Raji (cell line): ENCODE results near the gene PGBD5.

Source experiments
- POLR2A ChIP-seq: IDR thresholded peaks from 2 replicates; pipeline ENCODE4 v1.6.1; 2011; ENCODE audit warnings: low read depth, low read length, control low read depth; ENCODE audit not compliant: insufficient read depth

The PGBD5 gene

DNA sequence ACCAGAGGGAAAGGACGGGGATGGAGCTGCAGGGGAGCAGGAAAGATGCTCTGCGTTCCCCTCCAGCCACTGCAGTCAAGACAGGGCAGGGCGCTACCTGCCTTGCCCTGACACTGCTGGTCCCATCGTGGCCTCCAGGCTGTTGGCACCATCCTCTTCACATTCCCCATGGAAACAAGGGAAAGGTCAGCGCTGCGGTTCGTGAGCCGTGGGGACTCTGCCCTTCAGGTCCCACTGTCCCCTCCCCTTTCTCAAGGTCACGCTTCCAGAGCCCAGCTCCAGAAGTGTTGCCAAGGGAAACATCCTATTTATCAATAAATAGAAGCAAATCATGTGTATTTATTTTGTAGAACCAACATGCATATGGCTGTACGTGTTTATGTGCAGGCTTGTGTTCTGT, 56.0 kb downstream of the PGBD5 start:
- no peak for TF ChIP-seq POLR2A

DNA sequence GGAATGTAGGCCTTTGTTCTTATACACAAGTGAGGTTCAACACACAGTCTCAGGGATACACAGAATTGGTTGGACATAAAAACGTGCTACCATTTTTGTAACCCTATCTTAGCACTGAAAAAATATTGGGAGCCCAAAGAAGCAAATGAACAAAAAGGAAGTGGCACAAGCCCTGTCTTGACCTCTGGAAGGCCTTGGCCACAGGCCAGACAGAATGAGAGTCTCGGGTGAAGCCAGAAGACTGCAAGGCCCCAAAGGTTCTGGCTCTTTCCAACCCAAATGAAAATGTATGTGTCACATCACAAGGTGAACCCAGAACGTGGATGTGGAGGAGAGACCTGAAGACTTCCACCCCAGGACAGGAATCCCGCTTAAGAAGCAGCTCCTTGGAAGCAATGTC, 57.3 kb downstream of the PGBD5 start:
- TF ChIP-seq POLR2A, result no peak

DNA sequence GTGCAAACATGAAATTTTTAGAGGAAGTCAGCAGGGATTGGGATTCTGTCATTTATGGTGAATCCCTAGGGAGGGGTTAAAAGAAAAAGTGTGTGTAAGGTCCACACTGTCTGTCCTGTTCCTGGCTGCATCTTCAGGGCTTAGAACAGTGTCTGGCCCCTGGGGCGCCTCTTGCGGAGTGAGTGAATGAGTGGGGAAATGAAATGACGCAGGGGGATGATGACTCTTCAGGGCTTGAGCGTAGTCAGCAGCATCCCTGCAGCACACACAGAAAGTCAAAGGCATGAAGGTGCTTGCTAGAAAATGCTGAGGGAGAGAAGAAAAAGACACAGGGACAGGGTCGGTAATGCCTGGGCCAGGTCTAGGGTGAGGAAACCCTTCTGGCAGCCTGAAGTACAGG, 57.8 kb downstream of the PGBD5 start:
- TF ChIP-seq POLR2A, result no peak

DNA sequence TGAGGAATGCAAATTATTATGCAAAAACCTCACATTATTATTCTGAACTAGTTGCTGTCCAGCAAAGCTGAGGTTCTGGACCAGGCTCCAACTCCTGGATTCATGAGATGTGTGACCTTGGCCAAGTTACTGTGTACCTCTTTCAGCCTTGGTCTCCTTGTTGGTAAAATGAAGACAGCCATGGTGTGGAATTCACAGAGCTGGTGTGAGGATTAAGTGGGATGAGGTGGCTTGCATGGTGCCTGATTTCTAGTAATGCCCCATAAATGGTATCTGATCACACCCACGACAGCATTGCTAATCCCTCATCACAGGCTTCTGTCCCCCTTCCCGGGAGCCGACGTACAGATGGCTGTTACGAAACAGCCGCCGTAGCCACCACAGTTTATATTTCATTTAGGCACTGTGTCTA, 59.6 kb downstream of the PGBD5 start:
- TF ChIP-seq POLR2A, result no peak

DNA sequence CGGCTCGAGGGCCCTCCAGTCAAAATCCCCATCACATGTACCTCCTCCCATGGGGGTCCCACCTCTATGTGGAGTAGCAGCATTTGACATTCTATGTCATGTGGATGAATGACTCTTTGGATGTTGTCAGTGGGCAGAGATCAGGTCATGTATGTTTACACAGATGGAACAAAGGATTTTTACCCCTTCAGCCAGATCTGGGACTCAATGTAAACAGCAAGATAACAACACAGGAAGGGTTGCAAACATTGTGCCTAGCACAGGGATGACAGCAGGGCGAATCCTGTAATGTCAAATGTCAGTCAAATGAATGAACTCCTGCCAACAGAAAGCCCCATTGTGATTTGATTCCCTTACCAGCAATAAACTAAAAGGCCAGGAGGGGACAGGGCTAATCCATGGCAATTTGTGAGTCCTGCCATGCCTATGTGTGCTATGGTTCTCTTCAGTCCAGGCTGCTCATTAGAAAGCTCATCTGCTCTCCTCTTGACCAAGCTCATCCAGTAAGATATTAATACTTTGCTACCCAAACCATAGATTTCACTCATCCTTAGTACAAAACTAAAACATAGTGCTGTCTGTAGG, 60.3 kb downstream of the PGBD5 start:
- no peak for TF ChIP-seq POLR2A

DNA sequence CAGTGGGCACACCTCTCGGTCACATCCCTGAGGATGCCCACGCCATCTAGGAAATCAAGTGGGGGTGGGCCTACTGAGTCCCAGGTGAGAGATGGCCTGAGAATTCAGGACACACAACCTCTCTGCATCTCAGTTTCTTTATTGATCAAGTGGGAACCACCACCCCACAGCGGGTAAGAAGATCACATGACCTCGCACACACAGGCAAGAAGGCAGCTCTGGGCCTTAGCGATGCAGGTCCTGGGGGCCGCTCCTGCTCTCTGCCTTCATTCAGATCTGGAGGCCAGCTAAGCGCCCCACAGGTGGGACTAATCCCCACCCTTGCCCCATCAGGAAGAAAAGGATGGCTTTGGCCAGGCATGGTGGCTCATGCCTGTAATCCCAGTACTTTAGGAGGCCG, 63.2 kb downstream of the PGBD5 start:
- TF ChIP-seq POLR2A, result no peak

DNA sequence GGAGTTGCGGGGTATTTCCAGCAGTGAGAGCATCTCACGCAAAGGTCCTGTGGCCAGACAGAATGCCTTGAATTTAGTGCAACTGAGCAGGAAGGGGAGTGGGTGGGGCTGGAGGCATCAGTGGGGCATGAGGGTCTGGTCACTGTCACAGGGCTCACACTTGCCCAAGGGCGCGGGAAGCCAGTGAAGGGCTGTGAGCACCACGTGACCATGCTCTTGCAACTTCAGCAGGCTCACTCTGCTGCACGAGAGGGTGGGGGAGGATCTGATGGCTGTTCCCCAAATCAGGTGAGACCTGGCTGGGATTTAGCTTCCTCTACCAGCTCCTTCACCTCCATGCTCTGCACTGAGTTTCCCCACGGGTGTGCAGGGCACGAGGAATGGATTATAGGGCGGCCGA, 64.2 kb downstream of the PGBD5 start:
- no peak for TF ChIP-seq POLR2A

DNA sequence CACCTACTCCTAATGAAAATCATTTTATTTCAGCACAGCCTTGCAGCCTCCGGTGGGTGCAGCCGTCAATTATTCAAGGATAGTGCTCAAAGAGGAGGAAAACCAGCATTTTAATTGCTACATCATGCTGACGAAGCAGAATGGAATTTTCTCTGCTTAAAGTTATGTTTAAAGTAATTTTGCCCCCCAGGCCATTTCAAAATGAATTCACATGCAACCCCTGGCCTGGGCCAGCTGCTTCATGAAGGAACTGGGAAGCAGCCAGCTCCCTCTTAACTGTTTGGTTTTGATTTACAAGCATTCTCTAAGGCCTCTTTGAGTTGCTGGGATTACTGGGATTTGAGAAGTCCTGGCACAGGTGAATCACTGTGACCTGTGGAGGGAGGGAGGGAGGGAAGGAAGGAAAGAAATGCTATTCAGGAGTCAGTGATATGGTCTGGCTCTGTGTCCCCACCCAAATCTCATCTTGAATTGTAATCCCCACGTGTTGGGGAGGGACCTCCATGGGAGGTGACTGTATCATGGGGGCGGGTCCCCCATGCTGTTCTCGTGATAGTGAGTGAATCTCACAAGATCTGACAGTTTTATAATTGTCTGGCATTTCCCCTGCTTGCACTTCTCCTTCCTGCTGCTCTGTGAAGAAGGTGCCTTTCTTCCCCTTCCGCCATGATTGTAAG, 66.0 kb downstream of the PGBD5 start:
- no peak for TF ChIP-seq POLR2A

DNA sequence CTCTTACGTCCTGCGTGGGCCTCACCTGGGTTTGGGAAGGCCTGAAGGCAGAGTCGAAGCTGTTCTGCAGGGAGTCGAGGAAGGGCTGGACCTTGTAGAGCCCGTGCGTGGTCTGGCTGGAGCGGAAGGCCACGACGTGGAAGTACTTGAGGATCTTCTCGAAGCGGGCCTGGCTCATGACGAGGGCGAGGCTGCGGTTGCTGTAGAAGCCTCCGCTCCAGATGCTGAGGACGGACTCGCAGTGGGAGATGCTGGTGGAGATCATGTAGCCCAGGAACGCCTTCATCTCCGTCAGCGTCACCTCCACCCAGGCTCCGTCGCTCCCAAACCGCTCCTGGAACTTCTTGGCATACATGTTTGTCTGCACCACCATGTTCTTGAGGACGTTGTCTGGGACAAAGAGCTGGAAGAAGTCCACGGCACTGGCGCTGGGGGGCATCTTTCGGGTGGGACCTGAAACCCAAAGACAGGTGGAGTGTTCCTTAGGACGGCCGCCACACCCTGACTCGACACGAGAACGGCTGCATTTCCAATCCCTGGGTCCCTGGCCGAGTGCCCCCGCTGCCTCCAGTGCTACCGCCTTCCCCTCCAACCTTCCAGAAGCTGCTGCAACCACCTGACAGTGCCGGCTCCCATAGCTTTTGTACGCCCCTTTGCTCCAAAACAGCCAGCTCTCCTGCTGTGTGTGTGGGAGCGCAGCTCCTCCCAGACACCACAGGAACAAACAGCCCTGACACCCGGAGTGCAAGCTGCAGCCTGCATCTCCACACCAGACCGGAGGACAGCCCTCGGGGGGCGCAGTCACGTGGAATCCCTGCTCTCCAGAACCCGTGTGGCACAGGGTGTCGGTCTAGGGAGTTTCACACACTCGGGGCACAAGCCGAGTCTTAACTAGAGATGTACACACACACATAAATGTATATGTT, 69.0 kb downstream of the PGBD5 start:
- TF ChIP-seq POLR2A, result no peak

DNA sequence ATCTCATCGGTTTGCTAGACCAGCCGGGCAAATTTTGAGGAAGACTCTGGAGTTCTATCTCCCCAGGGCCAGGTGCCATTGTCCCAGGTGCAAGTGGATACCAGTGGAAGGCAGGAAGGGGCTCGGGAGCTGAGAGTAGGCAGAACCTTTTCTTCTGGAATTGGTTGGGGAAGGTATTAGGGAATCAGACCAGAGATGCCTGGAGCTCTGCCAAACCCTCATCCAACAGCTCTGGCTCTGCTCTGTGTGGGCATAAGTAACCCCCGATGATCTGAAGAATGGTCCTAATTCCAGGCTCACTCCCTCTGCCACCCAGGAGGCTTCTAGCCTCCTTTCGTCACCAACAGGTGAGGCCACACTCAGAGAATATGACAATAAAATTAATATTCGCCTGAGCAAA, 69.9 kb downstream of the PGBD5 start:
- TF ChIP-seq POLR2A, result no peak

DNA sequence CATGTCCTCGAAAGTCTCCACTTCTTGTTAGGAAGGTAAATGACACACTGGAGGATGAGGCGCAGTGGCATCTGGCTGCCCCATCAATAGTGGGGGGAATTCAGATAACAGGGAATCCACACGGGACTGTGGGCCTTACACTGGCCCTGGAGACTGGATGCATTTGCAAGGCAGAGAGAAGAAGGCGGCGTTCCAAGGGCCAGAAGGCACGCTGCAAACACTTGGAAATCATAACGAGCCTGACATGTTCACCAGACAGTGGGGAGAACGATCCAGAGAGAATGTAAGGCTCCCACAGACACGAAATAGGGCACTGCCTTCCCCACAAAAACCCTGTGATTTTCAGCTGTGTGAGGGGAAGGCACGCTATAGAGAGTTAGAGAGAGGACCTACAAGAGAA, 70.5 kb downstream of the PGBD5 start:
- no peak for TF ChIP-seq POLR2A

DNA sequence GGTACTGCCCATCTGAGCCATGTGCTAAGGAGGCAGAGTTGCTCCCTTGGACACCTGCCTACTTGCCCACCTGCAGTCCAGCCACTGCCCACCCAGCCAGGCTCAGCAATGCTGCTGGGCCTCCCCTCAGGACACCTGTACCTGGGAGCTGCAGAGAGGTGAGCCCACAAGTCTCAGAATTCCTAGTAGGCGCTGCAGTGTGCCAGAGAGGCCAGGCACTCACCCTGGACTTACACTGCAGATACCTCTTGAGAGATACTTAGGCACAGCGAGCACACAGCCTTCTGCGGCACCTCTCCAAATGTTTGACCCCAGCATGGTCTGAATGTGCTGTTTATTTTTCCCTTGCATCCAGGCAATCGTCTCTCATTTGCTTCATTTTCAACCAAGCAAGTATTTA, 71.0 kb downstream of the PGBD5 start:
- no peak for TF ChIP-seq POLR2A

DNA sequence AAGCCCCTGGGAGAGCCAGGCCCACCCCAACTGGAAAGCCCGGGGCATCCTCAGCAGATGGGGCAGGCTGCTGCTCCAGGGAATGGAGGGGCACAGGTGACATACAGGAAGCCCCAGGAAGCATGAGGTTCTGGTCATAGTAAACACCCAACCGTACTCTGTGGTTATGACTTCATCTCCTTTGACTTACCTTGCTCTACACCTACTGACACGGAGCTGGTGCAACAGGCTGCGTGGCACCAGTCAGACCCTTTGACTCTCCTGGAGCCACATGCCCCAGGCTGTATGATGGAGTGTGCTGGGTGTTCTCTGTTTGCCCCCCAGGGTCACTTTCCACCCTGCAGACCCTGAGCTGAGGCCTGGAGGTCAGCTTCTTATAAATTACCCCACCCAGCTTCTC, 72.1 kb downstream of the PGBD5 start:
- no peak for TF ChIP-seq POLR2A

DNA sequence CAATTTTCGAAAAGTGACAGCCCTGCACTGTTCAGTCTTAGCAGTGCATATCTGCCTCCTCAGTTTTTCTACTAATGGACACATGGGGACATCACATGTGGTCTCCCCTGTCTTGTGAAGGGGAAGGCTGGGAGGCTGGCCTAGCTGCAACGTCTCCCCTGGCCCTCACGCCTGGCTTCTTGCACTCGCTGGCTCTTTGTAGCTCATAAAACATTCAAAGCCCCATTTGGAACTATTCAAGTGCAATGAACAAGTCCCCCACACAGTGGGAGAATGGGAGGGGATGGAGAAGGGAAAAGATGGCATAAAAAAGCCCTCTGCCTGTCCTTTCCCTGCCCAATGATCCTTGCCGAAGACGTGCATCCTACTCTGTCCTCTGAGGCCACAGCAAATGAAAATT, 73.6 kb downstream of the PGBD5 start:
- no peak for TF ChIP-seq POLR2A

DNA sequence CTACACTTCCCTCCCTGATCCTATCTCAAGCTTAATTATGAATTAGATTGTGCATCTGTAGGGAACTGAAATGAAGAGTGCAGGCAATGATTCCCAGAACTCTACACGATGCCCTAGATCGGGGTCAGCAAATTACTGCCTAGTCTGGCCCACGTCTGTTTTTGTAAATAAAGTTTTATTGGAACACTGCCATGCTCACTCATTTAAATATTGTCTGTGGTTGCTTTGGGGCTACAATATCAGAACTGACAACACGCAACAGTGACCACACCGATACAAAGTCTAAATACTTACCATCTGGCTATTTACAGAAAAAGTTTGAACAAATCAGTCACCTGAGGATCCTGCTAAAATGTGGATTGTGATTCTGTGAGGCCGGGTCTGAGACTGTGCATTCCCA, 74.1 kb downstream of the PGBD5 start:
- TF ChIP-seq POLR2A, result no peak

DNA sequence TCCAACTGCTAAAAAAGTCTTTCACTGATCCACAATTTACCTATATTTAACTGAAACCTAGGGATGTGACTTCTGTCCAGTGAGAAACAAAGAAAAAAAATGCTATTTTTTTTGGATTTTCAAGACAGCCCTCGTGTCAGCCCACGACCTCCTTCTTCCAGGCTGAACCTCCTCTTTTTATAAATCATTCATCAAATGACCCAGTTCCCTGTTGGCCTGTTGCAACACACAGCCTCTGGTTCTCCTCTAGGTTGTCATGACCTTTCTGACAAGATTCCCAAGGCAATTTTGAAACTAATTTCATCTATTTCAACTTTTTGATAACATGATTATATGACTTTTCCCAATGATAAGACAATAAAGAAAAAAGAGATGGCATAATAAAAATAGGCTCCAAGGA, 74.6 kb downstream of the PGBD5 start:
- TF ChIP-seq POLR2A, result no peak

DNA sequence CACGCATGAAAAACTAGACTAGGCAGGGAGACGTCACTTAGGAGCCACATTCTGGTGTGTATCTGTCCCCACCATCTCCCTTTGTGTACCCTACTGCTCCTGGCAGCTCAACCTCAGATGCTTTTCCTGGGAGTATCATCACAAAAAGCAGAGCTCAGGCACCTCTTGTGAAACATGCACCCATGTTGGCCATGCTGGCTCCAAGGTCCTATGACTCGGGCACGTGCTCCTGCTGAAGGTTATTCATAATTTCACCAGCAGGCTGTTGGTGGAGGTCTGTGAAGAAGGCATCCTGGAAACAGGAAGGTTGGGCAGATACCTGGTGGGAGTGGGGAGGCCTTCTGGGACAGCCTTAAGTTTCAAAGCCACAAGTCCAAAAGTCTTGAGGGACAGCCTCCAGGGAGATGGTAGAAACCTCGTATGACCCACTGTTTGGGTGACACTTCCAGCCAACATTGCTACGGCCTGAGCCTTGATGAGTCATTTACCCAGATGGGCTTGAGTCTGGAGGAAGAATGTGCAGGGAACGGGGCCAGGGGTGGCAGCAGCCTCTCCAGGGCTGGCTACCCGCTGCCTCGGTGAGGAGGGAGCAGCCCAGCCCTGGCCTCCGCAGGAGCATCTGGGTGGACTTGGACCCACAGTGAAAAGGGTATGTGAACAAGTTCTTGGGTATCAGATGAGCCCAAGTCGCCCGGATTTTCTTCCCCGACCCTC, 75.8 kb downstream of the PGBD5 start:
- TF ChIP-seq POLR2A, result no peak
